Stimulated activated CD8-positive, alpha-beta memory T cell treated with anti-CD3 and anti-CD28 coated beads, Interleukin-12 subunit alpha, Interleukin-12 subunit beta, amount 100 ng/mL, for 24 hours (primary cell): ENCODE results near the gene GC.
"Not testable (repeated sequence)": the region's sequence is repeated elsewhere in the genome, so short reads cannot be mapped to it uniquely, and the experiment has no call there.

Experiments used
- DNase-seq: peaks from one replicate; pipeline ENCODE4 v3.0.0-alpha.2; 2020; ENCODE audit errors: extremely low read depth

Gene GC

GRCh38 chr4:71765821-71766383, 18.0 kb downstream of the GC start:
- DNase-seq: no peak

- DNase-seq: no peak
Observed at GRCh38 chr4:71765350-71765749, 18.5 kb downstream of the GC start.

GRCh38 chr4:71752383-71753042, 31.4 kb downstream of the GC start:
- DNase-seq: no peak

- DNase-seq: no peak
Observed at GRCh38 chr4:71749008-71749594, 34.8 kb downstream of the GC start.

GRCh38 chr4:71746379-71746778, 37.5 kb downstream of the GC start:
- no peak for DNase-seq

- not testable (repeated sequence) for DNase-seq
Observed at GRCh38 chr4:71738782-71739181, 45.1 kb downstream of the GC start.

GRCh38 chr4:71732706-71733105, 51.2 kb downstream of the GC start:
- DNase-seq: no peak

GRCh38 chr4:71732066-71732465, 51.8 kb downstream of the GC start:
- no peak for DNase-seq

- no peak for DNase-seq
Observed at GRCh38 chr4:71729856-71730255, 54.0 kb downstream of the GC start.

GRCh38 chr4:71713611-71714203, 70.2 kb downstream of the GC start:
- DNase-seq: no peak

GRCh38 chr4:71711985-71712348, 71.9 kb downstream of the GC start:
- DNase-seq: no peak

- no peak for DNase-seq
Observed at GRCh38 chr4:71711044-71711984, 72.6 kb downstream of the GC start.

GRCh38 chr4:71709961-71710360, 73.9 kb downstream of the GC start:
- no peak for DNase-seq

GRCh38 chr4:71698141-71698540, 85.7 kb downstream of the GC start:
- no peak for DNase-seq

GRCh38 chr4:71697031-71697430, 86.8 kb downstream of the GC start:
- no peak for DNase-seq

GRCh38 chr4:71694961-71695360, 88.9 kb downstream of the GC start:
- DNase-seq: no peak

GRCh38 chr4:71692963-71693362, 90.9 kb downstream of the GC start:
- no peak for DNase-seq

GRCh38 chr4:71692198-71692597, 91.7 kb downstream of the GC start:
- DNase-seq: no peak
